ENCODE measurements around the gene RGS6.

GRCh38 chr14:72215080-72215479 lies 282.9 kb downstream of the RGS6 start:
- TF ChIP-seq CTCF (IDR thresholded peaks at IDR 0.05) (no peak), POLR2AphosphoS5 (IDR thresholded peaks at IDR 0.05) (no peak), POLR2A (IDR thresholded peaks at IDR 0.05) (no peak)

All from breast epithelium (tissue), 3 donors.